ENCODE data around the gene KRTAP3-2.

Gene KRTAP3-2

DNA sequence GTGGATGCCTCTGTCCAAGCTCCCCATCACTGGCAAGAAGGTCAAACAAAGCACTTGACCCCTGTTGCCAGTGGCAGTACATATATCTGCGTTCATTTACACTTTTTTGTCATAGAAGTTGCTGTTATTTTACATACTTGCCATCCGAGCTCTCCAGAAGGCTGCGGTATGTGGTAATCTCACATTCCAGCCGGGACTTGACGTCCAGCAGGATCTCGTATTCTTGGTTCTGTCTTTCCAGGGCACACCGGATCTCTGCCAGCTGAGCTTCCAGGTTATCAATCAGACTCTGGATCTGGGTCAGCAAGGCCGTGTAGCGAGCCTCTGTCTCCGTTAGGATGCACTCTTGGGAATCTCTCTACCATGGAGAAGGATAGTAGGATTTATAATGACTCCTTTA lies 39.6 kb downstream of the KRTAP3-2 start:
- H3K9me3 ChIP-seq (ENCODE audit: control insufficient read depth, low read depth, low read length) = no peaks in the 10 kb centered on the region
- H3K27ac ChIP-seq (ENCODE audit: low read length) = no peak overlapping the region
- peaks cover 13% of the 10 kb centered on the region for H3K4me1 ChIP-seq (ENCODE audit: control insufficient read depth, low read depth, low read length)
- H3K4me3 ChIP-seq (ENCODE audit: low read length) = no peak overlapping the region
- no peaks in the 10 kb centered on the region for H3K27me3 ChIP-seq (ENCODE audit: control insufficient read depth, insufficient read depth, low read length)
- no peak overlapping the region for H3K9ac ChIP-seq (ENCODE audit: low read length)
- H3K36me3 ChIP-seq (ENCODE audit: control insufficient read depth, low read depth, low read length) = no peaks in the 10 kb centered on the region

DNA sequence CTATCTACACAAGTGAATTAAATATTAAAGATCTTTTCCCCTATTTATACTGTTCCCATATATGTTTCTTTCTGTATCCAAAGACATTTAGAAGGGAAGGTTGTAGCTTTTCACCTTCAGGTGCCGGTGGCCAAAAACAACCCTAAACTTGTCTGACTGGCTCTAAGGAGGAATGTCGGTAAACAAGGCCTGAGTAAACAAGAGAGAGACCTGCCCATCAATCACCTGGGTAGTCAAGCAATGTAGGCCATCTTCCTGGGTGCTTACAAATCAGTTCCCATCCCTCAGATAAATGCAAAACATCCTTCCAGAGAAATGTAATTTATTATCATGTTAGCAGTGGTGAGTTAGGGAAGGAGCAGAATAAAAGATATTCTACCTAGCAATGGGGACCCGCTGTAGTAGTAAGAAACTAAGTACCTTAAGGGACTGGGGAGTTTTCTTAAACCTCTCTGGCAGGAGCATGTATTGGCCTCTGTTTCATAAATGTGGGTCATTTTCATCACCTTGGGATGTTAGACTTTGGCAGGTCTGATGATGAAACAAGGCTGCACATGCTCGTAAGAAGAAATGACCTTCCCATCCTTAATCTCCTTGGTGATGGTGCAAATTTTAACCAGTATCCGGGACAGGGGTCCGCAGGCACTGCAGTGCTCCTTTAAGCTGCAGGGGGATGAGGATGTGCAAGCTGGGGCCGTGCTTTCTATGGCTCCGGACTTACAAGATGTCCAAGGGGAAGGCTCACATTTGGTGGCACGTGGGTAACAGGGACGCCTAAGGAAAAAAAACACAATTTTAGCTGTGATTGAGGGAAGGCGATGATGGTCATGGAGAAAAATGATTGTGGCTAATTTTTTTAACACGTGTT lies 41.4 kb downstream of the KRTAP3-2 start:
- no peaks in the 10 kb centered on the region for H3K36me3 ChIP-seq (ENCODE audit: control insufficient read depth, low read depth, low read length)
- no peak overlapping the region for H3K9ac ChIP-seq (ENCODE audit: low read length)
- H3K4me3 ChIP-seq (ENCODE audit: low read length) = no peak overlapping the region
- no peak overlapping the region for H3K27ac ChIP-seq (ENCODE audit: low read length)
- H3K9me3 ChIP-seq (ENCODE audit: control insufficient read depth, low read depth, low read length) = no peaks in the 10 kb centered on the region
- peaks cover 13% of the 10 kb centered on the region for H3K4me1 ChIP-seq (ENCODE audit: control insufficient read depth, low read depth, low read length)
- H3K27me3 ChIP-seq (ENCODE audit: control insufficient read depth, insufficient read depth, low read length) = no peaks in the 10 kb centered on the region

DNA sequence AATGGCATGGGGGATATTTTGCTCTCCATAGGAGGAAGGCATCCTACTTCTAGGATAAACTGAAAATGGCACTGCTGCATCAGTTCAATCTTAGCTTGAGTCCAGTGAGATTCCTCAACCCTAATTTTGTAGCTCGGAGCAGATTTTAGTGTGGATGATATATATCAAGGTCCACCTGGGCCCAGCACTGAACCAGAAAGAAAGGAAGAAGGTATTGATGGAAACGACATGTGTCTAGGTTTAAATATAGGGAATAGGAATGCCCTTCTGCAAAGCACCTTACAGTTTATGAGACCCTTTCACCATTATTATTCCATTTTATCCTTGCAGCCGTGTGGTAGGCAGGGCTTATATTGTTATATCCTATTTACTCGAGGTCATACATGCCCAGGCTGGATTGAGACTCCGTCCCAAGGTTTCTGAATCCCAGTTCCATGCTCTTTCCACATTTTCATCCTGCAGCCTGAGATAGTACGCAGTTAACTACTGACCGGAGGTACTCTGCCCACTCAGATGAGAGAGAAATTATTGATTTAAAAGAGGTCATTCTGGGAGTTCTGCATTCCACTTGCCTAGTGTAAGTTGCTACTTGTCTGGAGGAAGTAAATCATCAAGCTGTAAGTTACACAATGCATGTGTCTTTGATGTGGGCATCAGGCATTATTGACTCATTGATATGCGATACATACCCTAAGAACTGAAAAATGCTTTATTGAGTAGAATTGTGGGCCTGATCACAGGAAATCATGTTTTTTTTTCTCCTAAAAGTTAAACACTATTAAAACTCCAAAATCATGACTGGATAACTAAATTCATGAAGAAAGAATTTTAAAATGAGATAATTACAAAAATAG lies 43.1 kb downstream of the KRTAP3-2 start:
- no peak overlapping the region for H3K4me3 ChIP-seq (ENCODE audit: low read length)
- H3K27ac ChIP-seq (ENCODE audit: low read length) = no peak overlapping the region
- H3K4me1 ChIP-seq (ENCODE audit: control insufficient read depth, low read depth, low read length) = peaks cover 13% of the 10 kb centered on the region
- H3K9ac ChIP-seq (ENCODE audit: low read length) = no peak overlapping the region
- H3K27me3 ChIP-seq (ENCODE audit: control insufficient read depth, insufficient read depth, low read length) = no peaks in the 10 kb centered on the region
- H3K36me3 ChIP-seq (ENCODE audit: control insufficient read depth, low read depth, low read length) = no peaks in the 10 kb centered on the region
- H3K9me3 ChIP-seq (ENCODE audit: control insufficient read depth, low read depth, low read length) = no peaks in the 10 kb centered on the region

DNA sequence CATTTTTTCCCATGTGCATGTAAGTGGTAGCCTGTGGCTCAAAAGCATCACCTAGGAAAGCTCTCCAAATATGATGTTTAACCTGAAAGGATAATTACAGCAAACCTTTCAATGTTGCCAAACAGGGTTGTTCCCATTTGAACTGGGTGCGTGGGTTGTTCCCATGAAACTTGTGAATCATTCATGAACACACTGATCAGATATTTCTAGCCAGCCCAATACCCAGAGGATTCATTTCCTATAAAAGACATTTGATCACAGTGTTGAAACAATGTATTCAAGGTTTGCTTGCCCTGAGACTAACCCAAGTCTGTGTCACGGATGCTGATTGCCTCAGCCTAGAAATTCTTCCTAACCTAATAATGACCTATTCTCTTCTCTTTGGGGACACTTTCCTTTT lies 45.8 kb downstream of the KRTAP3-2 start:
- H3K9ac ChIP-seq (ENCODE audit: low read length) = no peak overlapping the region
- no peaks in the 10 kb centered on the region for H3K36me3 ChIP-seq (ENCODE audit: control insufficient read depth, low read depth, low read length)
- H3K4me3 ChIP-seq (ENCODE audit: low read length) = no peak overlapping the region
- H3K9me3 ChIP-seq (ENCODE audit: control insufficient read depth, low read depth, low read length) = no peaks in the 10 kb centered on the region
- no peaks in the 10 kb centered on the region for H3K27me3 ChIP-seq (ENCODE audit: control insufficient read depth, insufficient read depth, low read length)
- peaks cover 13% of the 10 kb centered on the region for H3K4me1 ChIP-seq (ENCODE audit: control insufficient read depth, low read depth, low read length)
- H3K27ac ChIP-seq (ENCODE audit: low read length) = no peak overlapping the region

DNA sequence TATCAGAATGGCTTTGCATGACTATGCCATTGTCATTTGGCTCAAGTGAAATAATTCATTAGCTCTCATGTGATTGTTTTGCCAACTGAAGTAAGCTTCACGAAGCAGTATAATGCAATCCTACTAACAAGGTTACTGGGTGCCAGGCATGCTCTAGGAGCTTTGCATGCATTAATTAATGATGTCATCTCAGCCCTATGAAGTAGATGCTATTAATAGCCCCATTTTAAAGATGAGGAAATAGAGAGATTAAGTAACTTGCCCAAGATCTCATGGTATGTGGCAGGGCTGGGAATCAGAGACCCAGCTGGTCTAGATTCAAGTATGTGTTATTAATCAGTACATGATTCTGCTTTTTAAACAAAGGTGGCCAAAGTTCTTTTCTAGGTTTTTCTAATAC lies 47.0 kb downstream of the KRTAP3-2 start:
- H3K9ac ChIP-seq (ENCODE audit: low read length) = no peak overlapping the region
- peaks cover 5% of the 10 kb centered on the region for H3K4me1 ChIP-seq (ENCODE audit: control insufficient read depth, low read depth, low read length)

DNA sequence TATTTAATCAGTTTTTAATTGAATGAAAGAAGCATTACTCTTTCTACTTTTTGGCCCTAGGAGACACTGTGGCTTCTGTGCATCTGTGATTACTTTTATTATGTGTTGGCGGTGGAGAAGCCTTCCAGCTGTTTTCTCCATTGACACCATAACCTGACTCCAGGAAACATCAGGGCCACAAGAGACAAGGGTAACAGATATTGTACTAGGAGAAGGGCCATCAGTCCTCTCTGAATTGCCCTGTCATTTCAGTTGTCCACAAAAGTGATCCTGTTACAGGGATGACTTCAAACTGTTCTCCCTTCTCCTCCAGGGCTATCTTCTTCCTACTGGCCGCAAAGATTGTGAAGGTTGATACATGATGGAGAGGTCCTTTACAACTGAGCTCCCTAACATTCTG lies 47.6 kb downstream of the KRTAP3-2 start:
- Histone ChIP-seq H3K9me3 (ENCODE audit: control insufficient read depth, low read depth, low read length) (no peaks in the 10 kb centered on the region), H3K27ac (ENCODE audit: low read length) (no peak overlapping the region), H3K27me3 (ENCODE audit: control insufficient read depth, insufficient read depth, low read length) (no peaks in the 10 kb centered on the region), H3K4me1 (ENCODE audit: control insufficient read depth, low read depth, low read length) (peaks cover under 1% of the 10 kb centered on the region), H3K36me3 (ENCODE audit: control insufficient read depth, low read depth, low read length) (no peaks in the 10 kb centered on the region), H3K9ac (ENCODE audit: low read length) (no peak overlapping the region), H3K4me3 (ENCODE audit: low read length) (no peak overlapping the region)

More for the DNA sequence above, 47.0 kb downstream of the KRTAP3-2 start:
- Histone ChIP-seq H3K27me3 (ENCODE audit: control insufficient read depth, insufficient read depth, low read length) (no peaks in the 10 kb centered on the region), H3K4me3 (ENCODE audit: low read length) (no peak overlapping the region), H3K36me3 (ENCODE audit: control insufficient read depth, low read depth, low read length) (no peaks in the 10 kb centered on the region), H3K9me3 (ENCODE audit: control insufficient read depth, low read depth, low read length) (no peaks in the 10 kb centered on the region), H3K27ac (ENCODE audit: low read length) (no peak overlapping the region)

DNA sequence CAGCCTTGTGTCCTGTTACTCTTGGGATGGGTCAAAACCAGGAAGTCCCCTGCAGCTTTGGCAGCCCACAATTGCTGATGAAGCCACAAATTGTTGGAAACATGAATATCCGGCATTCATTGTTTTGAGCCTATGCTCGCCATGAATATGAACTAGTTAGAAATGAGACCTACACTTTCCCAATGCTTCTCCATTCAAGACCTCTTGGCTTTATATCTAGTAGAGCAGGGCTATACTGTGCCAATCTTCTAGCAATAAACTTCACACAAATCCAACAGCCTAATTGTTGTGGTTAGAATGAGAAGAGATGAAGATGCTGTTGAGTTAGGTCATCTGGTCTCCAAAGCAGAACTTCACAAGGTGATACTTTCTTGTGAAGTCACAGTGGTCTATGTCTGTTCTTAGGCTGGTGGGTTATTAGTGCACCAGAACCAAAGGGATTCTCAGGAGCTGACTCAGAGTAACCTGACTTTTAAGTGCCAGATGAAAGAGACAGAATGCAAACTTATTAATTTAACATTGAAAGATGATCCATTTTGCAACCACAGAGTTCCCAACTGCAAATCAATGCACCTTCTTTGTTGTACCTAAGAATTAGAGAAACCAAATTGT lies 48.6 kb downstream of the KRTAP3-2 start:
- Histone ChIP-seq H3K36me3 (ENCODE audit: control insufficient read depth, low read depth, low read length) (no peaks in the 10 kb centered on the region), H3K4me1 (ENCODE audit: control insufficient read depth, low read depth, low read length) (no peaks in the 10 kb centered on the region), H3K4me3 (ENCODE audit: low read length) (no peak overlapping the region), H3K27ac (ENCODE audit: low read length) (no peak overlapping the region), H3K27me3 (ENCODE audit: control insufficient read depth, insufficient read depth, low read length) (no peaks in the 10 kb centered on the region), H3K9me3 (ENCODE audit: control insufficient read depth, low read depth, low read length) (no peaks in the 10 kb centered on the region), H3K9ac (ENCODE audit: low read length) (no peak overlapping the region)

DNA sequence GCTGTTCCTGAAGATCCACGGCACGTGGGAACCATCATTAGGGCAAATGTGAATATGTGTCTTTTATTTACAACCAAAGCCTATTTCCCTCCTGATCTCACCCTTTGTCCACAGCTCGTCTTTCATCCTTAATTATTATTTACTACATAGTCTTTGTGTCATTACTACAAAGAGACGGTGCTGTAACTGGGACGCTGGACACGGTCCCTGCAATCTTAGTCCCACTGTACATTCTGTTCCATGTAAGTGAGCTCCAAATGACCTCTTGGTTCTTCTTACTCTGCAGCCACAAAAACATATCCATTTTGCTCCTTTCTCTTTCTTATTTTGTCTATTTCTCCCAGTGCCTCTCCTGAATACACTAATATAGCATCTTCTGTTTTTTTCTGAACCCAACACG lies 49.5 kb downstream of the KRTAP3-2 start:
- Histone ChIP-seq H3K4me1 (ENCODE audit: control insufficient read depth, low read depth, low read length) (no peaks in the 10 kb centered on the region), H3K36me3 (ENCODE audit: control insufficient read depth, low read depth, low read length) (no peaks in the 10 kb centered on the region), H3K27ac (ENCODE audit: low read length) (no peak overlapping the region), H3K27me3 (ENCODE audit: control insufficient read depth, insufficient read depth, low read length) (no peaks in the 10 kb centered on the region), H3K9ac (ENCODE audit: low read length) (no peak overlapping the region), H3K4me3 (ENCODE audit: low read length) (no peak overlapping the region), H3K9me3 (ENCODE audit: control insufficient read depth, low read depth, low read length) (no peaks in the 10 kb centered on the region)

DNA sequence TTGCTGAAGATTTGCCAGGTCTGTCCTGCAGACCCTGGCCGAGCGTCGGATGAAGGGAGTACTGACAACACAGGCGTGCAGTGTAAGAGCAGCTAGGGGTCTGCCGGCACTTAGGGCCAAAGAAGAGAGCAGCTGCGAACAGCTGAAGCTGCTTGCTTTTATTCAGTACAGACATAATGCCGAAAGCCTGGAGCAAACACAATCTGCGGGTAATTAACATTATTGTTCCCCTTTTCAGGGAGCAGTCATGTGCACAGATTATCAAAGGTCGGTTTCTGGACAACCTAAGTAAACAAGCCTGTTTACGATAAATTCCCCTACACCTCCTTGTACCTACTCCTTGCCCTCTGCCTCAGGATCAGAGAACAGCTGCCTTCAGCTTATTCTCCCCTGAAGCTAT lies 50.3 kb downstream of the KRTAP3-2 start:
- Histone ChIP-seq H3K9me3 (ENCODE audit: control insufficient read depth, low read depth, low read length) (no peaks in the 10 kb centered on the region), H3K4me3 (ENCODE audit: low read length) (no peak overlapping the region), H3K36me3 (ENCODE audit: control insufficient read depth, low read depth, low read length) (no peaks in the 10 kb centered on the region), H3K9ac (ENCODE audit: low read length) (no peak overlapping the region), H3K27me3 (ENCODE audit: control insufficient read depth, insufficient read depth, low read length) (no peaks in the 10 kb centered on the region), H3K4me1 (ENCODE audit: control insufficient read depth, low read depth, low read length) (no peaks in the 10 kb centered on the region), H3K27ac (ENCODE audit: low read length) (no peak overlapping the region)

Measured in iPS-18a (cell line).